UCSD-AML1 (cell line): ENCODE measurements around the gene KIF6.

ENCODE experiments used
- DNase-seq: peaks from one replicate; lab custom pipeline; 2025; ENCODE audit not compliant: unreplicated experiment; lab: John Stamatoyannopoulos, UW

Gene KIF6

DNA sequence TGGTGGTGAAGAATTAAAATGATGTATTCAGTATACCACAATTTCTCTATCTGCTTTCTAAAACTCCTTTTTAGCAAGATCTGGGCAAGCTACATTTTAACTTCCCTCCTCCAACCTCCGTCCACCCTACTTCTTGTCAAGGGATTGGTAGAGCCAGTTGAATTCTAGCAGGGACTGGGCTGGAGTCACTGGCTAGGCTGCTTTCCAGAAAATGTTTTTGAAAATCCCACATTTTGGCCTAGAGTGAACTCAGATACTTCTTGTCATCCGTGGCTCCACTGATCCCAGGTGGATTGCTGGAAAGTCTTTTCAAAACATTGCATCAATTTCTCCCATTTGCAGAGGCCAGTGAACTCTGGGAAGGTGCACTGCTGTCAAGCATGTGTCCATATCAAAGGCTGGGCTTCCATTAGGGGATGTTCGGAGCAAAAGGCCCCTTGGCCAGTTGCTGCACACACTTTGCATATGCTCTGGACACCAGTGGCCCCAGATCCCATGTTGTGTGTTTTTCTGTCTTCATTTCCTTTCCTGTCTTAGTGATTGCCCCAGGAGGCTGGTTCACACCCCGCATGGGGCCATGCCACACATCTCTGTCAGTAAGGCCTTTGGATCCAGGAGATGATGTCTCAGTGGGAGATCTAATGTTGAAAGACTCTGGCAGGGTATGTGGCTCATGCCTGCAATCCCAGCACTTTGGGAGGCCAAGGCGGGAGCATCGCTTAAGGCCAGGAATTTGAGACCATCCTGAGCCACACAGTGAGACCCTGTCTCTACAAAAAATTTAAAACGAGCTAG, 391.4 kb downstream of the KIF6 start:
- DNase-seq = no peak

DNA sequence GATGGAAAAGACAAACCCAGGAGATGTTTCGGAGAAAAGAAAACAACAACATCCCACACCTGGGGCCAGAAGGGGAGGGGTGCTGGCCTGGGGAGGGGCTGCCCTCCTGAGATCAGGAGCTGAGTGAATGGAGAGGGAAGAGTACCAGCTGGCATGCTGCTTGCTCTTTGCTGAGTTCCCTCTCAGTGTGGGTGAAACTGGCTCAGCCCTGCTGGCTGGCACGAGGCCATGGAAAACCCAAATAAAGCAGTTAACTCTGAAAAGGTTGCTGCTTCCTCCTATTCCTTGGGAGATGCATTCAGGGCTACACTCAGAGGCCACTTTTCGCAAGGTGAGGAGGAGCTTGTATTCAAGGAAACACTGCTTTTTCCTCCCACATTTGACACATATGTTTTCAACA, 394.7 kb downstream of the KIF6 start:
- no peak for DNase-seq

DNA sequence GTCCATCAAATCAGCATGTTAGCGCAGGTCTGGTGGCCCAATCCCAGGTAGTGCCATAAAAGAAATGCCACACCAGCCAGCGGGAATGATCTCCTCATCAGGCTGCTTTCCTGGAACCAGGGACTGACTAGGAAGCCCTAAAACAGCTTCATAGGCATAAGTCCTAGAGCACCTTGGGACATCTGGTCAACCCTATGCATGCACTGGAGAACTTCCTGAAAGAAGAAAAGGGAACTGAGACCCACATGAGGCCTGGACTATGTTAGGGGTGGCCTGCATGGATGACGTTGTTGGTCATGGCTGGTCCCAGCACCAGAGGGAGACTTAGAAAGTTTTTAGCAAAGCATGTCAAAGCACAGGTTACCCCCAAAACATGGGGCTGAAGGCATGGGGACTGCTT, 395.2 kb downstream of the KIF6 start:
- no peak for DNase-seq

DNA sequence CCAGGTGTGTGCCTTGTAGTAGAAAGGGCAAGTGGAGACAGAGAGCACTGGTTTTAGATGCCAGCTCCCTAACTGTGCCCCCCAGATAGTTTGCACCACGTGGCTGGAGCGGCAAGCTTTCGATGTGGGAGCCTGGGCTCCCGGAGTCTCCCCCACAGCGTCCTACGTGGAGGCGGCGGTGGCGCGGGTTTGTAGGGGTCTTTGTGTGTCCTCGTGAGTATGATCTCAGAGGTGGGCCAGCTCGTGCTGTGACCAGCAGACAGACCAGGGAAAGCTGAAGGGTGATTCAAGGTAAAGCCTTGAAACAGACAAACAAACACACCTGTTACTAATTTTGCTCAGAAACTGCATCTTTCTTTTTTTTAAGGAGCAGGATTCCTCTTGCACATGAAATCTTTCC, 397.1 kb downstream of the KIF6 start:
- no peak for DNase-seq

DNA sequence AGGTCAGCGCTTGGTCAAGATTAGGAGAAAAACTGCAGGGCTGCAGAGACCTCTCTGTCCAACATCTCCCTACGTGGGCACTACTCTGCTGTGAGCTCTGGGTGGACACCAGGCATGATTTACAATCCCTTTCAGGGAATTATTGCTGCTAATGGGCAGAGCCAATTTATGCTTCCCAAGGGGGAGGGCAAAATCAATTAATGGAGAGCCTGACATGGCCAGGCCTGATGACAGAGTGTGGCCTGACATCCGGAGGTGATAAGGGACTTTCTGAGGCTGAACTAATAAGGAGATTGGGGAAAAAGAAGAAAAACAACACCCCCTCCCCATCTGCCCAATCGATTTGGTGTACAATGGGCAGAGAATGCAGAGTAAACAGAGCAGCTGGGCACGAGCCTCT, 397.7 kb downstream of the KIF6 start:
- DNase-seq = no peak

DNA sequence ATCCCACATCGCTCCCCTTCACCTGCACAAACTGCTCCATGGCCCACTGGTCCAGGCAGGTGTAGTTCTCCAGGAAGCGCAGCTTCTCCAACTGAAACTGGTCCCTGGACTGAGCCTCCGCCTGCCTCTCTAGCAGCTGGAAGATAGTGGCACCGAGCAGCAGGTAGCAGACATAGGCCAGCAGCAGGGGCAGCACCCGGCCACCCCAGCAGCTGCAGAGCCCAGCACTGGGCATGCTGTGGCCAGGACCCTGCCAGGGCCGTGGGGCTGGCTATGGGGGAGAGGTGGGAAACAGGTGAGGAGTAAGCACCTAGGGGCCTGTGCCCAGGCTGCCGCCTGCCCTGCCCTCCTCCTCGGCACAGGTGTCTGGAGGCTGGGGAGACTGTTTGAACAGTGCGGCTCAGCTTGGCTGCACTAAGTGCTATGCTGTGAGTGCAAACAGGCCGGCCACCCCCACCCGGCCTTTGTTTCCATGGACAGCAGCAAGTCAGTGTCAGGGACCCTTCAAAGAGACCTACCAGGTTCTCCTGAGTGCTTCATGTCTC, 402.8 kb downstream of the KIF6 start, which contains the start of gene KCNK16:
KCNK16 (minus strand) TSS at position 397 of the 545 bp plus-strand sequence; CDS start at position 235, 162 bp downstream.
- no peak for DNase-seq

DNA sequence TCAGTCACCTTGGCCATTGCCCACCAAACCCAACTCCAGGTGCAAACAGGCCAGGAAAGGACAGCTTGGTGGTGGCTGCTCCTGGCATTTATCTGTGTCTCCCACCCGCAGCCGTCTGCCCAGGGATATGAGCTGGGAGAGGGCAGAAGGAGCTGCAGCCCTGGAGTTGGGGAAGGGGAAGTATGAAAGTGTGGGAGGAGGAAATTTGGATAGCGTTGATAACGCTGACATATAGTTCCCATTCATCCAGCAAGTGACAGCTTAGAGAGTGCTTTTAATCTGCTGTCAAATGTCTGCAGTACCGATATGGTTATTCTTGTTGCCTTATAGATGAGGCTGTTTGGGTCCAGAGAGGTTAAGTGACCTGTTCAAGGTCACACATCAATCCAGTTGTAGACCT, 403.4 kb downstream of the KIF6 start:
- peak; percentile 55 for DNase-seq

DNA sequence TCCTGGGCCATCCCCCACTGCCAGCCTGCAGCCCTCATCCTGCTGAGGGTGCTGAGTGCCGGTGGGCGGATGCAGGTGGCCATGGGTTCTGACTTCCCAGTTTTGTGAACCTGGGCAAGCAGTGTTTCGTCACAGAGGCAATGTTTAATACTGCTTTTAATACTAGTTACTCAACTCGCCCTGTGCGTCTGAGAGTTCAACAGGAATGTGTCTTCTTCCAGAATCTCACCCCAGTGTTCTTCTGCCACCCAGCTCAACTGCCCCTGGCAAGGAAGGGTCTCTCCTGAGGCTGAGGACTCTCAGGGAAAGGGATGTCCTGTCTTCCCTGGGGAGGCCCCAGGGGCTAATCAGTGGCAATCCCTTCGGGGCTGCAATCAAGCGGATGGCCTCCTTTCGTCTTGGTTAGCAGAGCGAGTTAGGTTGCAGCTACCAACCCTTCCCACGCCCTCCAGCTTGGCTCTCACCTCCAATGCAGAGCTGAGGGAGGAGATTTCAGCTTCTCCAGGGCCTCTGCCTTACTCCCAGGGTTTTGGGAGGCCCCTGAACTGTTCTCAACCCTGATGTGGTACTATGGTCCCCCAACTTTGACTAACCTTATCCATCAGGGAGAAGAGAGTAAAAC, 404.7 kb downstream of the KIF6 start:
- no peak for DNase-seq

DNA sequence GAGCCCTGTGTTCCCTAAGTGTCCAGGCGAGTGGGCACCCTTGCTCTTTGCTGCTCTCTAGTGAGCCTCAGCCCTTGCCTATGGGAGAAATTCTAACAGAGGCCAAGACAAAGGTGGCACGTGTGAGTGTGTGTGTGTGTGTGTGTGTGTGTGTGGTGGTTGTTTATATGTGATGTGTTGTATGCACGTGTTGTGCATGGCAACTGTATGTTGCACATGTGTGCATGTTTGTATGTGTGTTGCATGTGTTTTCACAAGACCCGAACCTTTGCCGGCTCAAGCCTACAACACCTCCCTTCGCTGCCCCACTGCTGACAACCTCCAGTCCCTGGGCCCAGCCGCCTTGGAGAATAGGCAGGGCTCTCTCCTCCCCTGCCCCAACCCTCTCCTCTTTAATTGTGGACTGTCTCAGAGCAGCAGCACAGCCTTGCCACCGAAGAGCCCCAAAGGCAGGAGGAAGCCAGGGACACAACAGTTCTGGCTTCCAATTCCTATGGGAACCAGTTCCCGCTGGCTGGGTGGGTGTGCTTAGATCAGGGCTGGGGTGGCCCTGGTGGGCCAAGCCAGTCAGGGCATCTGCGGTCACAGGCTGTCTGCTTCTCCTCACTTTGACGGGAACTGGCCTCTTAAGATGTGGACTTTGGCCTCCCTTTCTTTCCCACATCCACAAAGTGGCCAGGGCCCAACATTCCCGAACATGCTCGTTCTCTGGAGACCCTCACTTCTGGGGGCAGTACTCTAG, 405.4 kb downstream of the KIF6 start:
- no peak for DNase-seq

DNA sequence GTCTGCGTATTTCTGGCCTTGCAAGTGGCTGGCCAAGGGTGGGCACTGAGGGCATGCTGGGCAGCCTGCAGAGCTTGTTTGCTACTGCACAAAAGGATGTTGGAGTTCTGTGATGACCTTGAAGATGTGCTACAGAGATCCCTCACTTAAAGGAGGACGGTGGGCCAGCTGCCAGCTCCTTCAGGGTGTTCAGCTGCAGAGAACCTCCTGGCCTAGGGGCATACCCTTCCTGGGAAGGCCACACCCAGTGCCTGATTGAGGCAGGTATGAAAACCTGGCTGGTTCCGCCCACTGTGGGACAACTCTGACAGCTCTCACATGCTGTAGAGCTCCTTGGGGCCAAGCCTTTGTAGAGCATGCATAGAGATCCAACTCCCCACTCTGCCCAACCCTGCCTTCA, 408.0 kb downstream of the KIF6 start:
- DNase-seq = no peak

DNA sequence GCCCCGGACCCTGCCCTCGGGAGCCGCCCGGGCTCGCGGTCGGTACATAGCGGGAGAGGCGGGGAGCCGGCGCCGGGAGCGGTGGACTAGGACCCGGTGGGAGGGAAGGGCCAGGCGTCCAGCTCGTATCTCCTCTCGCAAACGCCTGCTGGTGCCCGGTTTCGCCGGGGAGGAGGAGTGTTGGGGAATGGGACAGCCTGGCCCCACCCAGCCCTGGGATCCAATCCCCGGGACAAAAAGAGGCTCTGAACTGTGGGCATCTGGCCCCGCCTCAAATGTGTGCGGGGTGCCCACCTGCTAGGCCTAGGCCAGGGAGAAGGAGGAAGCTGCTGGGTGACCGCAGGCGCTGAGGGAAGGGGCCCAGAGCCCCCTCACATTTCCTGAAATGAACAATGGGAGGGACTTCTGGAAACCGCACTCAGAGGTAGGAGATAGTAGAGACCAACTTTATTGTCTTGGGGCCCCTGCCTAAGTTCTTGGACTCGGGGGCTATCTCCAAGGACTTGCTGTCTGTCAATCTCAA, 410.9 kb downstream of the KIF6 start, which contains the start of gene KCNK17:
KCNK17 (minus strand) TSS at position 147 of the 523 bp plus-strand sequence; CDS start at position 48, 99 bp downstream.
- peak; percentile 78 for DNase-seq

DNA sequence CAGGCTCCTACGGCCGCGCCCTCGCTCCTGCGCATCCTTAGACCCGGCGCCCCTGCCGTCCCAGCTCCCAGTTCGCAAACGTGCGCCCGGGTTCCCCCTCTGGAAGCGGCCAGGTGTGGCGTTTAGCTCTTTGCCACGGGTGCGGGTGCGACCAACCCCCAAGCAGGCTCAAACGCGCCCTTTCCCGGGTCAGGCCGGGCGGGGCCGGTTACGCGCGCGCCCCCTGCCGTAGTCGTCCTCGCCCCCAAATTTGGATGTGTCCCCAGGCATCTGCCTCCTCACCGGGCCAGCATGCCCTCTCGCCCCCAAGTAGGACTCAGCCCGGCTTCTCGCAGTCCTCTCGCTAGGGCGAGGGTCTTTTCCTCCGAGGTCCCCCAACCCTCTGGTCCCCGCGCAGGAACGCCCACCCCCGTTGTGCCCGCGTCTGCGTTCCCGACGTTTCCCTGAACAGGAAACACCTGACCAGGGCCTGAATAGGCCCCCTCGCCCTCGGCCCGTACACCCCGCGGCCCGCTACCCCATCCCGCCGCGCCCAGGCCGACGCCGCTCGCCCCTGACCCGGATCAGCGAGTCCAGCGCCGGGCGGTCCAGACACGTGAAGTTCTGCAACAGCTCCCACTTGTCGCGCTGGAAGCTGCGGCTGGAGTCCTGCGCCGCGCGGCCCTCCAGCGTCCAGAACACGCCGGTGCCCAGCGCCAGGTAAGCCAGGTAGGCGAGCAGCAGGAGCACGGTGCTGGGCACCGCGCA, 411.5 kb downstream of the KIF6 start:
- no peak for DNase-seq

DNA sequence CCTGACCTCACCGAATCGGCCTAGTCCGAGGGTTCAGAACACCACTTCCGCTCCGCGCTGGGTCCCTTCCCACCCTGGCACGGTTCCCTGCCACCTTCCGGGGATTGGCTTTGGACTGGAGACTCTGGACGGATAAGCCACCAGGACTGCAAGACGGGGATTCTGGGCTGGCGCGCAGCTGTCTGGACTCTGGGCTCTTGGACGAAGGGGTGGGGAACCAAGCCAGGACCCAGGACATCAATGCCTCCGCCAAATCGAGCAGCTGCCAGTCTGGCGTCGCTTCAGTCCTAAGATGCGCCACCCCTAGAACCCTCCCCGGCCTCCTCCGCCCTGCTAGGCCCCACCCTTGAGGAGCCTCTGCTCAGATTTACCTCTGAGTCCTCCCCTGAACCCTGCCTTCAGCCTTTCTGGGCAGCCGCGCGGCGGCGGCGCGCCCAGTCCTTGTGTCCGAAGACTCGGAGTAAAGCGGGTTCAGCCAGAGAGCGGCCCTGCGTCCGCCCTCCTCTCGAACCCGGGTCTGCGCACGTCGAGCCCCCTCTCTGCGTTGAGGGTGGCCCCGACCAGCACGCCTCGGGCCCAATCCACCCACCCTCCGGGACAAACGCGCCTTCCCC, 412.2 kb downstream of the KIF6 start:
- DNase-seq = peak; percentile 53

DNA sequence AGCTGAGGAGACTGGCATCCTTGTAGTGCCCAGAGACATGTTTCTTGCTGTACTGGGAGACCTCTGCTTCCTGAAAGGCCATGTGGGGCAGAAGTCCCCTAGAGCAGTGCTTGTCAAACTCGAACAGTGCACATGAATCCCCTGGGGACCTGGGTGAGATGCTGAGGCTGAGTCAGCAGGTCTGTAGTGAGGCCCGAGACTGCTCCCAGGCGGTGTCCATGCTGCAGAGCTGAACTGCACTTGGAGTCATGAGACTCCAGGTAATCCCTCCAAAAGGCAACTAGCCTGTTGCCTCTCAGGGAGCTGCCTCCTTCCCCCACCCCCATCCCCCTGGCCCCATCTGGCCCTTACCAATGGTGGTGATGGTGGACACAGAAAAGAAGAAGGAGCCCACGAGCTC, 414.7 kb downstream of the KIF6 start:
- DNase-seq = no peak

DNA sequence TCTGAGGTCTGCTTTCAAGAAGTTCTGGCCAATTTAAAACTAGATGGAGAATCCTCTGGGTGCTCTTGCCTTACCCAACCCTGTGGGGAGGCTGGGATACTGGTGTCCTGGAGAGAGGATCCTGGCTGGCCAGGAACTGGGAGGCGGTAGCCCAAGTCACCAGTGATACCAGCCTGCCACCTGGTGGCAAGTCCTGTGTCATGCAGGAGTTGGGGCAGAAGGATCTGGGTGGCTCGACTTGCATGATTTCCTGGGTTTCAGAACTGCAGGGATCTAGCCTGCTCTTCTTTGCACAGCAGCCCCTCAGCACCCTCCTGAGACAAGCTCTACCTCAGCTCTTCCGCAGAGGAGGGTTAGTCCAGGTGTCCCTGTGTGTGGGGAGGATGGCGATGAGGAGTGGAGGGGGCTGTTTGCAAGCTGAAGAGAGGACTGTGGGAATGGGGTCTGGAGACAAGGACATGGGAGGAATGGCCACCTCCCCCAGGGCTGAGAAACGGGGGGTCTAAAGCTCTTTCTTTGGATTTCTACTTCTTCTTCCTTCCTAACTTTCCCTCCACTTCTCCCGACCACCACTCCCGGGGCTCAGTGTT, 415.2 kb downstream of the KIF6 start:
- peak; percentile 73 for DNase-seq

DNA sequence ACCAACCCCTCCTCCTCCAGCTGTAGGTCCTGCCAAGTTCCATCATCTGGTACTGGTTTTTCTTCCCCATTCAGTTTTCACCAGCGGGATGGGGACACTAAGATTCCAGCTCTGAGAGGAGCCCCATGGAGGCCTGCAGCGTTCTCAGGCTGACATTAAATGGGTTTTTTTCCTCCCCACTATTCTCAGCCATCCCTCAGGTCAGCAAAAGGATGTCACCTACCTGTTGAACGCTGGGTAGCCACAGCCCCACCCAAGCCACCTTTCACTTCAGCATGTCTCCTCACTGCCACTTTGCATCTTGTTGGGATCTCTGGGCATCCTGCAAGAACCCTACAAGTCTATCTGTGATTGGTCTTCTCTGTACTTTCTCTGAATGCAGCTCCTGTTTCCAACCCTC, 417.7 kb downstream of the KIF6 start:
- no peak for DNase-seq

DNA sequence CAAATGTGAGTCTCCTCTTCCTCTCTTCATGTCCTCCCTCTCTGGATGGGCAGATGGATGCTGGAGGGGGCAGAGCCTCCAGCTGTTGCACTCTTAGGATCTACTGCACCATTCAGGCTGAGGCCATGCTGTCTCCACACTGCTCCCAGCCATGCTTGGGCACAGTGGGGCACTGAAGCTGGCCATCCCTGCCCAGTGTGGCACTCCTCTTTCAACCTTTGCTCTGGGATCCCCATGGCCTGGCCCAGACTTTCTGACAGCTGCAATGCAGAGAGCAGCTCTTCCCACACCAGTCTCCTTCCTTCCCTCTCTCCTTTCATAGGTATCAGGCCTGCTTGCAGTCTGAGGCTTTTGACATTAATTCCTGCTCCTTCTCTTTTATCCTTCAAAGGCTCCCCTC, 420.3 kb downstream of the KIF6 start:
- no peak for DNase-seq

DNA sequence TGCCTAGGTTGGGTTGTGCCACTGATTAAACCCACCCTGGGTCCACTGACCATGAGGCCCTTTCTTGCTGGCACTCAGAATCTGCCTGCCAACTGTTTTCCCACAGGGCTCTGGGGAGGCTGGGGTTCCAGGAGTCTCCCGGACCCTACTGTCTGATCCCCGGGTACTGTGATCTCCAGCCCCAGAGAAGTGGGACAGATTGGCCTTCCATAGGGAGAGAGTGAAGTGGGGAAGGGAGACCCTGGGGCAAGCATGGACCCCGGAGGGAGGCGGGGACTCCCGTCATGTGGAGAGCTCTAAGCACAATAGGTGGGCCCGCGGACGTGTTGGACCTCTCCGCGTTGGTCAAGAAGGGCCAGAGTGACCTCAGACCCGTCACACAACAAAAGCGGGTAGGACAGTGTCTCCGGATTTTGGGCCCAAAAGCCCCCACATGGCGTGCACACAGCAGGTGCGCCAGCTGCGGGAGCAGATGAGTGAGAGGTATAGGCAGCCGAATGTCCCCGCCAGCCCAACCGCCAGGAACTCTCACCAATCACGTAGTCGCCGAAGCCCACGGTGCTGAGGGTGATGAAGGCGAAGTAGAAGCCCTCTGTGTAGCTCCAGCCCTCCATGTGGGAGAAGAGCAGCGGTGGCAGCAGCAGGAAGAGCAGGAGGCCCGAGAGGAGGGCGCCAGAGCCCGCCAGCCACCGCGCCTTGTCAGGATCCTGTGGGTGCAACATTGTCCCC, 421.6 kb downstream of the KIF6 start:
- DNase-seq = no peak
